Measurements from ENCODE around the gene IMPG2. TPM values are rescaled to one million over a fixed set of nuclear protein-coding genes. Genes with fewer than 3 reads are reported as not detected.

IMPG2 gene
- total and polyA plus RNA-seq, 4 donors: 0.01 to 0.37 (median 0.25) TPM; not detected in 1

GRCh38 chr3:101235048-101235447, 85.3 kb downstream of the IMPG2 start (continued):
- TF ChIP-seq NR2F2 (IDR thresholded peaks at IDR 0.05) (no peak), FOXA2 (IDR thresholded peaks at IDR 0.05) (no peak), GABPA (IDR thresholded peaks at IDR 0.05 in 1 of 2, conservative IDR thresholded peaks at IDR 0.05 in 1 of 2) (no peak), TAF1 (conservative IDR thresholded peaks at IDR 0.05) (no peak), JUND (IDR thresholded peaks at IDR 0.05) (no peak)

GRCh38 chr3:101230618-101231017, 89.8 kb downstream of the IMPG2 start:
- no peak for TF ChIP-seq ZBTB33 (IDR thresholded peaks at IDR 0.05)
- TF ChIP-seq JUND (IDR thresholded peaks at IDR 0.05): no peak
- TF ChIP-seq, protein P1, sequence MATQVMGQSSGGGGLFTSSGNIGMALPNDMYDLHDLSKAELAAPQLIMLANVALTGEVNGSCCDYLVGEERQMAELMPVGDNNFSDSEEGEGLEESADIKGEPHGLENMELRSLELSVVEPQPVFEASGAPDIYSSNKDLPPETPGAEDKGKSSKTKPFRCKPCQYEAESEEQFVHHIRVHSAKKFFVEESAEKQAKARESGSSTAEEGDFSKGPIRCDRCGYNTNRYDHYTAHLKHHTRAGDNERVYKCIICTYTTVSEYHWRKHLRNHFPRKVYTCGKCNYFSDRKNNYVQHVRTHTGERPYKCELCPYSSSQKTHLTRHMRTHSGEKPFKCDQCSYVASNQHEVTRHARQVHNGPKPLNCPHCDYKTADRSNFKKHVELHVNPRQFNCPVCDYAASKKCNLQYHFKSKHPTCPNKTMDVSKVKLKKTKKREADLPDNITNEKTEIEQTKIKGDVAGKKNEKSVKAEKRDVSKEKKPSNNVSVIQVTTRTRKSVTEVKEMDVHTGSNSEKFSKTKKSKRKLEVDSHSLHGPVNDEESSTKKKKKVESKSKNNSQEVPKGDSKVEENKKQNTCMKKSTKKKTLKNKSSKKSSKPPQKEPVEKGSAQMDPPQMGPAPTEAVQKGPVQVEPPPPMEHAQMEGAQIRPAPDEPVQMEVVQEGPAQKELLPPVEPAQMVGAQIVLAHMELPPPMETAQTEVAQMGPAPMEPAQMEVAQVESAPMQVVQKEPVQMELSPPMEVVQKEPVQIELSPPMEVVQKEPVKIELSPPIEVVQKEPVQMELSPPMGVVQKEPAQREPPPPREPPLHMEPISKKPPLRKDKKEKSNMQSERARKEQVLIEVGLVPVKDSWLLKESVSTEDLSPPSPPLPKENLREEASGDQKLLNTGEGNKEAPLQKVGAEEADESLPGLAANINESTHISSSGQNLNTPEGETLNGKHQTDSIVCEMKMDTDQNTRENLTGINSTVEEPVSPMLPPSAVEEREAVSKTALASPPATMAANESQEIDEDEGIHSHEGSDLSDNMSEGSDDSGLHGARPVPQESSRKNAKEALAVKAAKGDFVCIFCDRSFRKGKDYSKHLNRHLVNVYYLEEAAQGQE (IDR thresholded peaks at IDR 0.05): no peak
- TF ChIP-seq, protein P2, sequence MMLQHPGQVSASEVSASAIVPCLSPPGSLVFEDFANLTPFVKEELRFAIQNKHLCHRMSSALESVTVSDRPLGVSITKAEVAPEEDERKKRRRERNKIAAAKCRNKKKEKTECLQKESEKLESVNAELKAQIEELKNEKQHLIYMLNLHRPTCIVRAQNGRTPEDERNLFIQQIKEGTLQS (IDR thresholded peaks at IDR 0.05): no peak
- no peak for TF ChIP-seq SP1 (IDR thresholded peaks at IDR 0.05)
- no peak for TF ChIP-seq FOXA1 (IDR thresholded peaks at IDR 0.05)
- TF ChIP-seq GABPA (IDR thresholded peaks at IDR 0.05 in 1 of 2, conservative IDR thresholded peaks at IDR 0.05 in 1 of 2): no peak
- no peak for TF ChIP-seq TAF1 (conservative IDR thresholded peaks at IDR 0.05)
- no peak for TF ChIP-seq HNF4A (conservative IDR thresholded peaks at IDR 0.05)
- Histone ChIP-seq H3K27me3 (ENCODE audit: control insufficient read depth in 4 of 4, insufficient read depth in 4 of 4, low read length in 3 of 4) (no peaks in the 10 kb centered on the region), H3K9me3 (ENCODE audit: control insufficient read depth in 4 of 4, low read length in 3 of 4) (no peaks in the 10 kb centered on the region), H3K9ac (ENCODE audit: low read depth in 1 of 2, low read length in 2 of 2) (no peak overlapping the region), H3K4me3 (ENCODE audit: low read depth in 1 of 3, low read length in 3 of 3) (no peak overlapping the region), H3K36me3 (ENCODE audit: control insufficient read depth in 4 of 4, insufficient read depth in 3 of 4, low read depth in 1 of 4, low read length in 3 of 4) (no peaks in the 10 kb centered on the region), H3K4me1 (ENCODE audit: control insufficient read depth in 4 of 4, insufficient read depth in 4 of 4, low read length in 3 of 4) (no peaks in the 10 kb centered on the region), H3K27ac (ENCODE audit: low read depth in 1 of 2, low read length in 2 of 2) (no peak overlapping the region)
- no peak for DNase-seq (ENCODE audit: low spot score)

GRCh38 chr3:101229681-101230080, 90.7 kb downstream of the IMPG2 start:
- WGBS: 86% methylated on average over 4 of the region's 4 CpGs
- TF ChIP-seq YY1 (IDR thresholded peaks at IDR 0.05): no peak
- TF ChIP-seq SP1 (IDR thresholded peaks at IDR 0.05): no peak
- no peak for TF ChIP-seq FOXA2 (IDR thresholded peaks at IDR 0.05)
- TF ChIP-seq, protein P3, sequence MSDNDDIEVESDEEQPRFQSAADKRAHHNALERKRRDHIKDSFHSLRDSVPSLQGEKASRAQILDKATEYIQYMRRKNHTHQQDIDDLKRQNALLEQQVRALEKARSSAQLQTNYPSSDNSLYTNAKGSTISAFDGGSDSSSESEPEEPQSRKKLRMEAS (IDR thresholded peaks at IDR 0.05): no peak
- TF ChIP-seq HNF4A (conservative IDR thresholded peaks at IDR 0.05): no peak
- TF ChIP-seq JUND (IDR thresholded peaks at IDR 0.05): no peak
- no peak for TF ChIP-seq RAD21 (IDR thresholded peaks at IDR 0.05)
- no peak for TF ChIP-seq EGR1 (IDR thresholded peaks at IDR 0.05; ENCODE audit: low read depth in 2 of 2)
- TF ChIP-seq NR2F2 (IDR thresholded peaks at IDR 0.05): no peak
- no peak for TF ChIP-seq HNF4G (IDR thresholded peaks at IDR 0.05)
- TF ChIP-seq, protein P4, sequence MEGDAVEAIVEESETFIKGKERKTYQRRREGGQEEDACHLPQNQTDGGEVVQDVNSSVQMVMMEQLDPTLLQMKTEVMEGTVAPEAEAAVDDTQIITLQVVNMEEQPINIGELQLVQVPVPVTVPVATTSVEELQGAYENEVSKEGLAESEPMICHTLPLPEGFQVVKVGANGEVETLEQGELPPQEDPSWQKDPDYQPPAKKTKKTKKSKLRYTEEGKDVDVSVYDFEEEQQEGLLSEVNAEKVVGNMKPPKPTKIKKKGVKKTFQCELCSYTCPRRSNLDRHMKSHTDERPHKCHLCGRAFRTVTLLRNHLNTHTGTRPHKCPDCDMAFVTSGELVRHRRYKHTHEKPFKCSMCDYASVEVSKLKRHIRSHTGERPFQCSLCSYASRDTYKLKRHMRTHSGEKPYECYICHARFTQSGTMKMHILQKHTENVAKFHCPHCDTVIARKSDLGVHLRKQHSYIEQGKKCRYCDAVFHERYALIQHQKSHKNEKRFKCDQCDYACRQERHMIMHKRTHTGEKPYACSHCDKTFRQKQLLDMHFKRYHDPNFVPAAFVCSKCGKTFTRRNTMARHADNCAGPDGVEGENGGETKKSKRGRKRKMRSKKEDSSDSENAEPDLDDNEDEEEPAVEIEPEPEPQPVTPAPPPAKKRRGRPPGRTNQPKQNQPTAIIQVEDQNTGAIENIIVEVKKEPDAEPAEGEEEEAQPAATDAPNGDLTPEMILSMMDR (IDR thresholded peaks at IDR 0.05; ENCODE audit: low read depth, low read length, missing input control): no peak
- no peak for TF ChIP-seq GABPA (IDR thresholded peaks at IDR 0.05 in 1 of 2, conservative IDR thresholded peaks at IDR 0.05 in 1 of 2)
- TF ChIP-seq, protein P2 (IDR thresholded peaks at IDR 0.05): no peak
- no peak for TF ChIP-seq FOXA1 (IDR thresholded peaks at IDR 0.05)
- no peak for TF ChIP-seq ZBTB33 (IDR thresholded peaks at IDR 0.05)
- no peak for DNase-seq (ENCODE audit: low spot score)
- Histone ChIP-seq H3K27ac (ENCODE audit: low read depth in 1 of 2, low read length in 2 of 2) (no peak overlapping the region), H3K9me3 (ENCODE audit: control insufficient read depth in 4 of 4, low read length in 3 of 4) (no peaks in the 10 kb centered on the region), H3K9ac (ENCODE audit: low read depth in 1 of 2, low read length in 2 of 2) (no peak overlapping the region), H3K27me3 (ENCODE audit: control insufficient read depth in 4 of 4, insufficient read depth in 4 of 4, low read length in 3 of 4) (no peaks in the 10 kb centered on the region), H3K36me3 (ENCODE audit: control insufficient read depth in 4 of 4, insufficient read depth in 3 of 4, low read depth in 1 of 4, low read length in 3 of 4) (no peaks in the 10 kb centered on the region), H3K4me3 (ENCODE audit: low read depth in 1 of 3, low read length in 3 of 3) (no peak overlapping the region), H3K4me1 (ENCODE audit: control insufficient read depth in 4 of 4, insufficient read depth in 4 of 4, low read length in 3 of 4) (no peaks in the 10 kb centered on the region)

Measured in liver (tissue), 9 donors.